GM12878 (cell line): ENCODE data around the gene ETV7. TPM values are rescaled to one million over a fixed set of nuclear protein-coding genes. Genes with fewer than 3 reads are reported as not detected.

Source experiments
- CHD4 ChIP-seq: fragments of 200-600 bp; sonication (generic); IDR thresholded peaks from 2 replicates; pipeline ENCODE4 v1.6.1; 2016; ENCODE audit warnings: mild to moderate bottlenecking
- DPF2 ChIP-seq: fragments of 450-650 bp; IDR thresholded peaks from 2 replicates; pipeline ENCODE4 v1.6.1; 2017; ENCODE audit warnings: mild to moderate bottlenecking
- NFYA ChIP-seq: IDR thresholded peaks from 2 replicates; pipeline ENCODE4 v1.6.1; 2011; ENCODE audit warnings: low read depth, mild to moderate bottlenecking, low read length, improper control_type of control experiment, borderline replicate concordance
- polyA plus RNA-seq, 11 experiments: library from polyadenylated mRNA; depleted of rRNA in 4 of 11; unstranded in 6 of 11; stranded (reverse) in 5 of 11; fragments of >200 nt; fragmentation: Nextera tagmentation in 4 of 11; fragmentation: Illumina TruSeq in 1 of 11; extraction: Ambion mirVana in 4 of 11; extraction: Trizol in 1 of 11; gene quantifications; 1 replicate in 1 of 11; 2 replicates in 10 of 11; pipeline versions ENCODE4 v1.2.1 to v1.2.3, GENCODE V29; 2011 to 2016; ENCODE audit warnings: inconsistent platforms in 2 of 11, missing spikeins in 2 of 11, low read depth in 1 of 11
- total RNA-seq, 4 experiments: library from RNA; depleted of rRNA in 3 of 4; stranded (reverse); fragments of >200 nt in 3 of 4; fragmentation: Illumina TruSeq in 1 of 4; extraction: Trizol in 1 of 4; gene quantifications; 2 replicates each; pipeline versions ENCODE4 v1.2.1 to v1.2.3, GENCODE V29; 2013 to 2021
- TF ChIP-seq, protein P1 (sequence below): fragments of 450-650 bp; IDR thresholded peaks from 2 replicates; pipeline ENCODE4 v1.6.1; 2018; ENCODE audit warnings: borderline replicate concordance, mild to moderate bottlenecking; ENCODE audit not compliant: partially characterized antibody
- TF ChIP-seq, protein P2 (sequence below): IDR thresholded peaks from 2 replicates; pipeline ENCODE4 v1.6.1; 2012; ENCODE audit warnings: improper control_type of control experiment, low read depth, low read length; ENCODE audit not compliant: insufficient replicate concordance

The ETV7 gene
- total and polyA plus RNA-seq, 10 of the 15 experiments (the other 5 are each of a cell fraction or from before 2014, with no cell fraction given), result 0.04 to 1.8 (median 1.3) TPM

DNA sequence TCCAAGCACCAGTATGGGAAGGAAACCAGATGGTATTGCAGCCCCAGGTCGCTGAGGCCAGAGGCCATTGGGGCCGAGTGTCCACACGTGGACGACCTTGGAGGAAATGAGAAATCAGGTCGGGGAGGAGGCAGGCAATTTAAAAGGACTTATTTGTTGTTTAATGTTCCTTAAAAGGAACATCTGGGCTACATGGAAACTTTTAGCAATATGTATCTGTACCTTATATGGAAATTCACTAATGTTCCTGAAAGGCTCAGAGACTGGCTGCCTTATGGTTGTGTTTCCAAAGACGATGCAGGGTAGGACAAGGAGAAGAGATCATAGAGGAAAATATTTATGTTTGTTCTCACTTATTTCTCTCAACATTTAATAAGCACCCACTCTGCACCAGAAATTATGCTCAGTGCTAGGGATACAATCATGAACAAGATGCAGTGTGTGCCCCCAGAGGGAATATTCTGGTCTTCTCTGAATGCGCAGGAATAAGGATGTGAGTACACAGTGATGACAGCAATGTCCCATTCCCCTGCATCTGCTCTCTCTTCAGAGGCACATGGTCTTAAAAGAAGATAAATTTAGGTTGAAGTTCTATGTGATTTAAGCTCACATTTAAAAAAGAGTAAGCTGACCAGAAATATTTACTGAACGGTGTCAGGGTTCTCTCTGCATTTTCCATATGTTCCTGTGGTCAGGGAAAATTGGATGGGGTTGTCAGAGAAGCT lies 54.1 kb downstream of the ETV7 start (continued):
- no peak for TF ChIP-seq CHD4
- no peak for TF ChIP-seq NFYA
- no peak for TF ChIP-seq DPF2
- TF ChIP-seq, protein P1, sequence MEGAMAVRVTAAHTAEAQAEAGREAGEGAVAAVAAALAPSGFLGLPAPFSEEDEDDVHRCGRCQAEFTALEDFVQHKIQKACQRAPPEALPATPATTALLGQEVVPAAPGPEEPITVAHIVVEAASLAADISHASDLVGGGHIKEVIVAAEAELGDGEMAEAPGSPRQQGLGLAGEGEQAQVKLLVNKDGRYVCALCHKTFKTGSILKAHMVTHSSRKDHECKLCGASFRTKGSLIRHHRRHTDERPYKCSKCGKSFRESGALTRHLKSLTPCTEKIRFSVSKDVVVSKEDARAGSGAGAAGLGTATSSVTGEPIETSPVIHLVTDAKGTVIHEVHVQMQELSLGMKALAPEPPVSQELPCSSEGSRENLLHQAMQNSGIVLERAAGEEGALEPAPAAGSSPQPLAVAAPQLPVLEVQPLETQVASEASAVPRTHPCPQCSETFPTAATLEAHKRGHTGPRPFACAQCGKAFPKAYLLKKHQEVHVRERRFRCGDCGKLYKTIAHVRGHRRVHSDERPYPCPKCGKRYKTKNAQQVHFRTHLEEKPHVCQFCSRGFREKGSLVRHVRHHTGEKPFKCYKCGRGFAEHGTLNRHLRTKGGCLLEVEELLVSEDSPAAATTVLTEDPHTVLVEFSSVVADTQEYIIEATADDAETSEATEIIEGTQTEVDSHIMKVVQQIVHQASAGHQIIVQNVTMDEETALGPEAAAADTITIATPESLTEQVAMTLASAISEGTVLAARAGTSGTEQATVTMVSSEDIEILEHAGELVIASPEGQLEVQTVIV, result no peak
- TF ChIP-seq, protein P2, sequence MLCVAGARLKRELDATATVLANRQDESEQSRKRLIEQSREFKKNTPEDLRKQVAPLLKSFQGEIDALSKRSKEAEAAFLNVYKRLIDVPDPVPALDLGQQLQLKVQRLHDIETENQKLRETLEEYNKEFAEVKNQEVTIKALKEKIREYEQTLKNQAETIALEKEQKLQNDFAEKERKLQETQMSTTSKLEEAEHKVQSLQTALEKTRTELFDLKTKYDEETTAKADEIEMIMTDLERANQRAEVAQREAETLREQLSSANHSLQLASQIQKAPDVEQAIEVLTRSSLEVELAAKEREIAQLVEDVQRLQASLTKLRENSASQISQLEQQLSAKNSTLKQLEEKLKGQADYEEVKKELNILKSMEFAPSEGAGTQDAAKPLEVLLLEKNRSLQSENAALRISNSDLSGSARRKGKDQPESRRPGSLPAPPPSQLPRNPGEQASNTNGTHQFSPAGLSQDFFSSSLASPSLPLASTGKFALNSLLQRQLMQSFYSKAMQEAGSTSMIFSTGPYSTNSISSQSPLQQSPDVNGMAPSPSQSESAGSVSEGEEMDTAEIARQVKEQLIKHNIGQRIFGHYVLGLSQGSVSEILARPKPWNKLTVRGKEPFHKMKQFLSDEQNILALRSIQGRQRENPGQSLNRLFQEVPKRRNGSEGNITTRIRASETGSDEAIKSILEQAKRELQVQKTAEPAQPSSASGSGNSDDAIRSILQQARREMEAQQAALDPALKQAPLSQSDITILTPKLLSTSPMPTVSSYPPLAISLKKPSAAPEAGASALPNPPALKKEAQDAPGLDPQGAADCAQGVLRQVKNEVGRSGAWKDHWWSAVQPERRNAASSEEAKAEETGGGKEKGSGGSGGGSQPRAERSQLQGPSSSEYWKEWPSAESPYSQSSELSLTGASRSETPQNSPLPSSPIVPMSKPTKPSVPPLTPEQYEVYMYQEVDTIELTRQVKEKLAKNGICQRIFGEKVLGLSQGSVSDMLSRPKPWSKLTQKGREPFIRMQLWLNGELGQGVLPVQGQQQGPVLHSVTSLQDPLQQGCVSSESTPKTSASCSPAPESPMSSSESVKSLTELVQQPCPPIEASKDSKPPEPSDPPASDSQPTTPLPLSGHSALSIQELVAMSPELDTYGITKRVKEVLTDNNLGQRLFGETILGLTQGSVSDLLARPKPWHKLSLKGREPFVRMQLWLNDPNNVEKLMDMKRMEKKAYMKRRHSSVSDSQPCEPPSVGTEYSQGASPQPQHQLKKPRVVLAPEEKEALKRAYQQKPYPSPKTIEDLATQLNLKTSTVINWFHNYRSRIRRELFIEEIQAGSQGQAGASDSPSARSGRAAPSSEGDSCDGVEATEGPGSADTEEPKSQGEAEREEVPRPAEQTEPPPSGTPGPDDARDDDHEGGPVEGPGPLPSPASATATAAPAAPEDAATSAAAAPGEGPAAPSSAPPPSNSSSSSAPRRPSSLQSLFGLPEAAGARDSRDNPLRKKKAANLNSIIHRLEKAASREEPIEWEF, result no peak
- TF ChIP-seq, all 136 proteins: peak for 0
